ENCODE data around the gene PDCD4.

Gene PDCD4

GRCh38 chr10:110901954-110902819 is 30.5 kb downstream of the PDCD4 start:
- no peak for TF ChIP-seq GATA3 (IDR thresholded peaks at IDR 0.05; ENCODE audit: low read depth, low read length)
- TF ChIP-seq GATA2 (IDR thresholded peaks at IDR 0.05; ENCODE audit: low read depth, low read length), result no peak

- TF ChIP-seq GATA3 (IDR thresholded peaks at IDR 0.05; ENCODE audit: low read depth, low read length), result no peak
- no peak for TF ChIP-seq GATA2 (IDR thresholded peaks at IDR 0.05; ENCODE audit: low read depth, low read length)
These were observed 31.9 kb downstream of the PDCD4 start for GRCh38 chr10:110903280-110904278.

DNA sequence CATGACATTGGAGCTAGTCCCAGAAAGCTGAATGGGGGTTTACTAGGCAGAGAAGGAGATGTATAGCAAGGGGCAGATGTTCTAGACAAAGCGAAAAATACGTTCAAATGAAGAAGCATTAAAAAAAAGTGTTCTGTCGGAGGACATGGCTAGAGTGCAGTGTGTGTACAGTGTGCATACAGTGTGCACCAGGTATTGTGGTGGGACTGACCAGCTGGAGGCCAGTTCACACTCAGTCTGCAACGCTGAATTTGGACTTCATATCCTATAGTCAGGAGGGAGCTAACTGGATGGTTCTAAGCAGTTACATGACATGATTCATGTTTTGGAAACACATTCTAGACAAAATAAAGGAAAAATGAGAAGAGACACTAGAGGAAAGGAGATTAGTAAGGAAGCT is 38.4 kb downstream of the PDCD4 start:
- TF ChIP-seq GATA2 (IDR thresholded peaks at IDR 0.05; ENCODE audit: low read depth, low read length) (no peak), GATA3 (IDR thresholded peaks at IDR 0.05; ENCODE audit: low read depth, low read length) (no peak)

DNA sequence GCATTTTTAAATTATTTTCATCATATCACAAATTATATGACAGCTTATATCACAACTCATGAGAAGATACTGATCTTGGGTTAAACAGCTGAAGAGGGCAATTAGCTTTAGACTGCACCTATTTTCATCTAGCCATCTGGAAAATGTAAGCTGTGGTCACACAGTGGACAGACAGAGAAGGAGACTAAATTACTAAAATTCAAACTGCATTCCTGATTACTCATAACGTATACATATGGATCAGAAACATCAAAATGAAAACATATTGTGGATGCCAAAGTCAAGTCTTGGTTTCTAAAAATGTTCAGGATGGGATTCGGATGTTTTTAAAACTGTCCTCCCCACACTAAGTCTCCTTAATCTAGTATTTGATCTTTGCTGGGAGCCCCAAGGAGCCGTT is 40.6 kb downstream of the PDCD4 start:
- TF ChIP-seq GATA3 (IDR thresholded peaks at IDR 0.05; ENCODE audit: low read depth, low read length) (no peak), GATA2 (IDR thresholded peaks at IDR 0.05; ENCODE audit: low read depth, low read length) (peak; percentile 47; the same call in 1 of the 2 replicates)

GRCh38 chr10:110914431-110914830 is 42.7 kb downstream of the PDCD4 start:
- TF ChIP-seq GATA2 (IDR thresholded peaks at IDR 0.05; ENCODE audit: low read depth, low read length) (no peak), GATA3 (IDR thresholded peaks at IDR 0.05; ENCODE audit: low read depth, low read length) (no peak)

- TF ChIP-seq GATA2 (IDR thresholded peaks at IDR 0.05; ENCODE audit: low read depth, low read length), result no peak
These were observed 43.3 kb downstream of the PDCD4 start for GRCh38 chr10:110915035-110915434.

DNA sequence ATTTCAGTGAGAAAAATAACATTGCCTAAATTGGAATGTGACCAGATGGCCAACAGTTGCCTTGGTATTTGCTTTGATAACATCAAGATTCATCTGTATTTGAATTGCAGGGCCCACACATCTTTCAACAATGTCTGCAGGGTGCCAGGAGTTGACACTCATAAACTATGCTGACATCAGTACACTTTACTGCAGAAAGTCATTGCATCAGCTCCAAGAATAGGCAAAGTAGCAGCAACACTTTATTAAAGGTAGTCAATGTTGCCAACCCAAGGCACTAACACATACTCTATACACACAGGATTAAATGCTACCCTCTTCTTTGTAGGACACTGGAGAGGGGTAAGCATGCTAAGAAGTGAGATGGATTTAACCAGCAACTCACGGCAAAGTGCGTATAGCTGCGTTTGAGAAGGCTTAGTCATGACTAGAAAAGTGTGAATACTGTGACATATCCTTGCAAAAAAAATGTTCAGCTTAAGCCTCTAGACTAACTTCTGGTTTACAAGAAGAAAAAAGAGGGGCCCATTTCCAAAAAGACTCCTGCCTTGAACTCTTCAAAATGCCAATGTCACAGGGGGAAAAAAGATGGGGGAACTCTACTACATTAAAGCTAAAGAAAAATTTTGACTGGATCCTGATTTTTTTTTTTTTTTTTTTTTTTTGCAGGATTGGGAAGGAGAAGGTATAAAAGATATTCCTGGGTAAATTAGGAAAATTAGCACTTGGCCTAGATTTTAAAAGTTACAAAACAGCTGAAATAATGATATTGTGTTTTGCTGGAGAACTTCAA is 45.0 kb downstream of the PDCD4 start:
- no peak for TF ChIP-seq GATA3 (IDR thresholded peaks at IDR 0.05; ENCODE audit: low read depth, low read length)
- peak; percentile 22; the same call in 1 of the 2 replicates for TF ChIP-seq GATA2 (IDR thresholded peaks at IDR 0.05; ENCODE audit: low read depth, low read length)

DNA sequence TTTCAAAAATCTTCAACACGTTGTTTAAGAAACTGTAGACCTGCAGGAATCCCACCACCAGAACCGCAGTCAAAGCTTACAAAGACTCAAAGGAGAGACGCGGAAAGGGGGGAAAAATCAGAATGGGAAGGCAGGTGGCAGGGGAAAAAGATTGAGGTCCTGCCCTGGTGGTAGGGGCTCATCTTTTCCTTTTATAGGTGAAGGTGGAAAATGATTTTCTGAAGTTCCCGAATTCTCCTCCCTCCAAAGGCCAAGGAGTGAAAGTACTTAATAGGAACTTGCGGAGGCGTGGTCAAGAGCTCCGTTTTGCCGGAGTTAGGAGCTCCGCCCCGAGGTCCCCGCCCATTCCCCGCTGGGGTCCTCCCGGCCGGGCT is 46.5 kb downstream of the PDCD4 start:
- no peak for TF ChIP-seq GATA3 (IDR thresholded peaks at IDR 0.05; ENCODE audit: low read depth, low read length)
- TF ChIP-seq GATA2 (IDR thresholded peaks at IDR 0.05; ENCODE audit: low read depth, low read length), result no peak

DNA sequence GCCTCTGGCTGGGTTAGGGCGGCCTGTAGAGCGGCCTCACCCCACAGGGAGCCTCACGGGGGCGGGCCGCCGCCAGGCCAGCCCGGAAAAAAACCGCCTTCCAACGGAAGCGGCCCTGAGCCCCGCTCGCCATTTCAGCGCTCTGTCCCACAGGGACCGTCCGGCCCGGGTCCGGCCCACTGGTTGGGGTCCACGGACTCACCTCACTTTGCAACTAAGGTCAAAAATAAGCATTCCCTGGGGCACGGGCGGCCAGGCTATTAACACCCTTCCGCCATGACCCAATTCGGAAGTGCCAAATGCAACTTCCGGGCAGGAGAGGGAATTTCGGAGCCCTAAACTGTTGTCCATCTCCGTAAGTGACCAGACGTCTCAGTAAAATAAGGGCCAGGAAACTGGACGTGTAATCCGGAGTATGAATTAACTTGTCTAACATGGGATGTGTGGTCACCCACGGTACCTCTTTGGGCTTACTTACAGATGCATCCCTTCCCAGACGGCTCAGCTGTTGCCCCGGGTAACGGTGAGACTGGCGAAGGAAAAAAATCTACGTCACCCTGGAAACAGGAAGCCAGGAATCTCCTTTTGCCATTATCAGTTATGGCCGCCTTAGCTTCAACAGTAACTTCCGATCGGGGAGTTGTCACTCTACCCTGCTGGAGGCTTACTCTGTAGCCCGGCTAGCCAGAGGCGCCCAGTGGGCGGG is 47.1 kb downstream of the PDCD4 start, which contains the start of gene BBIP1:
BBIP1 (minus strand) TSS at position 538 of the 706 bp plus-strand sequence. CDS start 1,023 bp downstream, outside the sequence.
- TF ChIP-seq GATA2 (IDR thresholded peaks at IDR 0.05; ENCODE audit: low read depth, low read length) (no peak), GATA3 (IDR thresholded peaks at IDR 0.05; ENCODE audit: low read depth, low read length) (no peak)

DNA sequence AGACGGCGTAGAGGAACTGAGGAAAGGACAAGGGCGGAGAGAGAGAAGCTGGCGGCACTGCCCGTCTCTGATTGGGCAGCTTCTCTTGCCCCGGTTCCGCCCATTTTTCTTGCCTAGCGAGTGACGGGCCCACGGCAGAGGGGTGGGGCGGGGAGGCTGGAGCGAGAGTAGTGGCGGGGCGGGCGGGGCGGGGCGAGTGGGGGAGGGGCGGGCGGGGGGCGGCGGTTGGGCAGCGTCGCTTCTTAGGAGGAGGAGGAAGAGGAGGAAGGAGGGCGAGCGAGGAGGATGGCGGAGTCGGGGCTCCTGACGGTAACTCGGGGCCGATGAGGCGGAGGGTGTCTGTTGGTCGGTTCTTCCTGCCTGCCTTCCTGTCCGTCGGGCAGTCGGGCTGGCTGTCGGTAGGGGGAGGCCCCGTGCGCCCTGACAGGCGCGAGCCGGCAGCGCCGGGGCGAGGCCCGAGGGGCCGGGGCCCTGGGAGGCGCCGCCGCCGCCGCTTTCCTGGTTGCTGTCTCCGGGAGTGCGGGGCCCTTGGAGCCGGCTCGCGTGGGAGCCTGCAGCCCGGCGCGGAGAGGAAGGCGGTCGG is 47.7 kb downstream of the PDCD4 start, which contains the start of gene SHOC2:
SHOC2 (plus strand) TSS at position 256 of the 583 bp plus-strand sequence. CDS start 44,755 bp downstream, outside the sequence.
- TF ChIP-seq GATA2 (IDR thresholded peaks at IDR 0.05; ENCODE audit: low read depth, low read length), result no peak
- no peak for TF ChIP-seq GATA3 (IDR thresholded peaks at IDR 0.05; ENCODE audit: low read depth, low read length)

GRCh38 chr10:110919971-110920881 is 48.5 kb downstream of the PDCD4 start:
- no peak for TF ChIP-seq GATA3 (IDR thresholded peaks at IDR 0.05; ENCODE audit: low read depth, low read length)
- TF ChIP-seq GATA2 (IDR thresholded peaks at IDR 0.05; ENCODE audit: low read depth, low read length), result no peak
